ENCODE results near the gene GRAP. TPM values are rescaled to one million over a fixed set of nuclear protein-coding genes. Genes with fewer than 3 reads are reported as not detected.

The GRAP gene
- total RNA-seq, result 47.9 and 63.0 TPM in 2 replicates

DNA sequence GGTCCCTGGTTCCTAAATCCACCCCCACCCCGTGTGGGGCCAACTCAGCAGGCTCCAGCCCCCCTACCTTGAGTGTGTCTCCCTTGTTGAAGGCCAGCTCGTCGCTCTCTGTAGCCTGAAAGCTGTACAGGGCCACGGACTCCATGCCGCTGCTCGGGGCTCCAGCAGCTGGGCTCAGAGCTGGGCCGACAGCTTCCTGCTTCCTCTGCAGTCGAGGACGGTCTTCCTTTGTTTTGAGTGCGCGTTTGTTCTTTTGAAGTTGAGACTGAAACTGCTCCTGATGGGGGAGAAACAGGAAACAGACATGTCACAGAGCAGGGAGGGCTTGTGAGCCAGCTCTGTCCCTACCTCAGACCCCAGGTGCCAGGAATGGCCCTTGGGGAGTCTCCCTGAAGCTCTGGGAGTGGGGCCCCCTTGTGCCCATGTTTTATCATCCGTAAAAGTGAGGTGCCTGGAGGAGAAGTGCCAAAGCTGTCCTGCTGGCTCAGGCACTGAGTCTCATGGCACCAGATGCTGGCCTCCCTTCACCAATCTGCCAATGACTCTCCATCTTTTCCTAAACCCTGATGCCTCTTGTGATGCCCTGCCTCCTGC is at the start of gene GRAP:
GRAP (minus strand) TSS at position 176 of the 594 bp plus-strand sequence; CDS start at position 145, 31 bp downstream.

DNA sequence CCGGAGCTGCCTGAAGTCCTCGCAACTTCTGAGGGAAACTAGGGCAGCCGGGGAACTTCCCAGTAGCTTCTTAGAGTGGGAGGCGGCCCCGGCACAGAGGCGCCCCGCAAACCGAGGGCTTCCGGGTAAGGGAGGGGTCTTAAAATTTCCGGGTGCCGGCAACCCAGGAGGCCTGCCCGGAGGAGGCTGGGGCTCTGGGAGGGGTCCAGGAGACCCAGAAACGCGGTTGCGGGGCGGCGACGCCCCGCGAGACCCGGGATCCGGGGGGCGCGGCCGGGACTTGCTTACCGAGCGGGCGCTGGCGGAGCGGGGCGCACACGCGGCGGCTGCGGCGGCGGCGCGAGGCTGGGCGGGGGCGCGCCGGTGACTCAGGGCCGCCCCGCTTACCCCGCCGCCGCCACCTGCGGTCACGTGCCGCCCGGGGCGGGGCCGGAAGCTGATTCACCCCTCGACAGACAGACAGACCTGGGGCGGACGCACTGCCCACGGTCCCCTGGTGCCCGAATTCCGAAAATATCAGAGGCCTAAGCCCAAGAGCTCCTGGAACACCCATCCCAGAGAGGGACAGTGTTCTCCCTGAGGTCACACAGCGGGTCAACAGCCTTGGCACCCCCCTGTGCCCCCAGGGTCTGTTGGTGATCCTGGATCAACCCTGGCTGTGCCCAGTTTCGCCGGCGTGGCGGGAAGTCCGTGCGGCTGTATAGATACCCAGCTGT is 42.2 kb downstream of the GRAP start, which contains the start of gene FAM83G:
FAM83G (minus strand) TSS at position 344 of the 716 bp plus-strand sequence. CDS start 723 bp downstream, outside the sequence.

Other genes starting within 250 kb of the GRAP start
- gene PRPSAP2, start 188.8 kb downstream of the GRAP start, total RNA-seq, result 34.5 and 45.8 TPM in 2 replicates
- gene SLC5A10, start 94.8 kb downstream of the GRAP start, total RNA-seq, result under 0.01 TPM in 1 of 2 replicates, not detected in the other
- gene FAM83G, start 42.2 kb downstream of the GRAP start, total RNA-seq, result 4.7 and 13.1 TPM in 2 replicates
- gene GRAPL, start 80.6 kb upstream of the GRAP start, total RNA-seq, result 13.3 and 67.8 TPM in 2 replicates
- gene EPN2, start 190.4 kb upstream of the GRAP start, total RNA-seq, result 18.0 and 50.2 TPM in 2 replicates